Memory B cell (primary cell): ENCODE data around the gene CLIC6.

Source experiments
- ATAC-seq: fragments of 150-1000 bp; cut with Tn5 transposase; 2 replicates; pipeline ENCODE4 v1.10.0; 2021; ENCODE audit warnings: low read depth, mild to moderate bottlenecking, moderate library complexity
- DNase-seq, 2 donors: peaks; one replicate each; pipeline ENCODE4 v3.0.0; 2022; ENCODE audit warnings: low spot score in 2 of 2
- H3K27ac Mint-ChIP-seq: one replicate; pipeline ENCODE4 v1.8.0; 2022; ENCODE audit warnings: mild to moderate bottlenecking, moderate library complexity, mixed read lengths
- H3K27me3 Mint-ChIP-seq: one replicate; pipeline ENCODE4 v1.8.0; 2022; ENCODE audit warnings: mixed read lengths
- H3K36me3 Mint-ChIP-seq: one replicate; pipeline ENCODE4 v1.8.0; 2022; ENCODE audit warnings: mild to moderate bottlenecking, mixed read lengths
- H3K4me1 Mint-ChIP-seq: one replicate; pipeline ENCODE4 v1.8.0; 2022; ENCODE audit warnings: mixed read lengths
- H3K4me3 Mint-ChIP-seq: one replicate; pipeline ENCODE4 v1.8.0; 2022; ENCODE audit warnings: mild to moderate bottlenecking, moderate library complexity, mixed read lengths
- H3K9me3 Mint-ChIP-seq: one replicate; pipeline ENCODE4 v1.8.0; 2022; ENCODE audit warnings: mixed read lengths

The CLIC6 gene

GRCh38 chr21:34765619-34766018 lies 96.8 kb downstream of the CLIC6 start:
- H3K36me3 Mint-ChIP-seq = no peaks in the 10 kb centered on the region
- no peaks in the 10 kb centered on the region for H3K27me3 Mint-ChIP-seq
- peaks cover 2% of the 10 kb centered on the region for H3K9me3 Mint-ChIP-seq
- no peak for DNase-seq
- no peak overlapping the region for H3K27ac Mint-ChIP-seq
- no peak for ATAC-seq
- no peak overlapping the region for H3K4me3 Mint-ChIP-seq
- H3K4me1 Mint-ChIP-seq = no peaks in the 10 kb centered on the region

GRCh38 chr21:34766862-34767261 lies 98.1 kb downstream of the CLIC6 start:
- H3K4me1 Mint-ChIP-seq = no peaks in the 10 kb centered on the region
- no peak for DNase-seq
- no peaks in the 10 kb centered on the region for H3K27me3 Mint-ChIP-seq
- H3K4me3 Mint-ChIP-seq = no peak overlapping the region
- H3K36me3 Mint-ChIP-seq = no peaks in the 10 kb centered on the region
- peaks cover 2% of the 10 kb centered on the region for H3K9me3 Mint-ChIP-seq
- no peak overlapping the region for H3K27ac Mint-ChIP-seq
- no peak for ATAC-seq
